Effector CD4-positive, alpha-beta T cell (primary cell): Measurements from ENCODE around the gene DHDH.

Source experiments
- DNase-seq: peaks from one replicate; pipeline ENCODE4 v3.0.0-alpha.2; 2020

The DHDH gene

DNA sequence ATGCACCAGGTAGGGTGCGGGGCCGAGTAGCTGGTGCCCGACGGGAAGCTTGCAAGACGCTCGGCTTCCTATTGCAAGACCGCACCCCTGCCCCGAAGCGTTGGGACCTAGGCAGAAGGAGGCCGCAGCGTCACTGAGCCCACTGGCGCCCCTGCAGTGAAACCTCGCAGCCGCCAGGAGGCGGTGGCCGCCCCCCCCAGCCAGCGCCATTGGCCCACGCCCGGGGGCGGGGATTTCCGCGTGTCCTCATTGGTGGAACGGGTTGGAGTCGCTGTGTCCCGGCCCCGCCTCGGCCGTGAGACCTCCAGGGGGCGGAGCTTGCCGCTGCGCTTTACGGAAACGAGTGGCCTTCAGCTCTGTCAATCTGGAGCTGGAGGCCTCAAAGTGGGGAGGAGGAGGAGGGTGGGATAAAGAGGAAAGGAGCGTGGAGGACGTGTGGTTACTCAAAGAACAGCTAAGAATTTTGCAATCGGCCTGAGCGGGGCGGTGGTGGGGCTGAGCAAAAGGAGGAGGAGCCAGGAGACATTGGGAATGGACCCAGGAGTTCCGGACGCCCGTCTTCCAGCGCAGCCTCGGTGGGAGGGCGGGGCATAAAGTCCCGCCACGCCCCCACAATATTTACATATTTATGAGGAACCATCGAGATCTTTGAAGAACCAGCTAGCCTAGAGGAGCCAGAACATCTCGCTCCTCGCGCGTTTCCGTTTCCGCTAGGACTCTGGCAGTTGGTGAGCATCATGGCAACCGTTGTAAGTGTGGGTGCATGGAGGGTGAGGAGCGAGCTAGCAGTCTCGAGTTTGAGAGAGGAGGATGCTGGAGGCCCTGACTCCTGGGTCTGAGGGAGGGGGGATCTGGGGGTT lies 59.9 kb downstream of the DHDH start, which contains the start of the genes GYS1 and RUVBL2:
TSS of gene GYS1 (minus strand) at position 135 of the 860 bp plus-strand sequence. CDS start 197 bp downstream, outside the sequence.
TSS of gene RUVBL2 (plus strand) at position 713 of the 860 bp plus-strand sequence. CDS start at position 738, 25 bp downstream.
- DNase-seq, result peak; percentile 99

GRCh38 chr19:48994035-48994386 lies 60.5 kb downstream of the DHDH start:
- no peak for DNase-seq
